NCI-H146 (cell line): ENCODE results near the gene ZNF211.

Experiments
- DNase-seq: peaks from one replicate; lab custom pipeline; 2025; lab: John Stamatoyannopoulos, UW

Gene ZNF211

GRCh38 chr19:57656346-57656745 is 23.4 kb downstream of the ZNF211 start:
- DNase-seq, result no peak

- DNase-seq, result peak; percentile 90
Measured at GRCh38 chr19:57664269-57665127, 31.5 kb downstream of the ZNF211 start.

- DNase-seq, result peak; percentile 92
Measured at GRCh38 chr19:57665261-57665806, 32.4 kb downstream of the ZNF211 start.

- no peak for DNase-seq
Measured at GRCh38 chr19:57667228-57667627, 34.3 kb downstream of the ZNF211 start.

- DNase-seq, result no peak
Measured at GRCh38 chr19:57668635-57669034, 35.7 kb downstream of the ZNF211 start, which contains the start of gene ZSCAN4. ZSCAN4 (plus strand) TSS chr19:57668935; CDS start chr19:57676146, 7,211 bp downstream.

GRCh38 chr19:57671124-57671895 is 38.3 kb downstream of the ZNF211 start:
- DNase-seq, result no peak

- DNase-seq, result no peak
Measured at GRCh38 chr19:57672466-57672865, 39.5 kb downstream of the ZNF211 start.

- DNase-seq, result no peak
Measured at GRCh38 chr19:57675881-57676280, 42.9 kb downstream of the ZNF211 start.

- no peak for DNase-seq
Measured at GRCh38 chr19:57682226-57682766, 49.3 kb downstream of the ZNF211 start.

- no peak for DNase-seq
Measured at GRCh38 chr19:57686727-57687126, 53.8 kb downstream of the ZNF211 start.

GRCh38 chr19:57687363-57688010 is 54.5 kb downstream of the ZNF211 start:
- no peak for DNase-seq

- DNase-seq, result no peak
Measured at GRCh38 chr19:57688011-57688763, 55.2 kb downstream of the ZNF211 start.

GRCh38 chr19:57689750-57690149 is 56.8 kb downstream of the ZNF211 start:
- no peak for DNase-seq
